Activated CD4-positive, alpha-beta T cell treated with anti-CD3 and anti-CD28 coated beads, Interleukin-2, amount 50 U/mL, for 48 hours (primary cell): ENCODE results near the gene TM9SF3.
"Not testable (repeated sequence)": the region's sequence is repeated elsewhere in the genome, so short reads cannot be mapped to it uniquely, and the experiment has no call there.

Source experiments
- DNase-seq, 2 experiments: peaks; one replicate each; pipeline ENCODE4 v3.0.0-alpha.2; 2020

Gene TM9SF3

DNA sequence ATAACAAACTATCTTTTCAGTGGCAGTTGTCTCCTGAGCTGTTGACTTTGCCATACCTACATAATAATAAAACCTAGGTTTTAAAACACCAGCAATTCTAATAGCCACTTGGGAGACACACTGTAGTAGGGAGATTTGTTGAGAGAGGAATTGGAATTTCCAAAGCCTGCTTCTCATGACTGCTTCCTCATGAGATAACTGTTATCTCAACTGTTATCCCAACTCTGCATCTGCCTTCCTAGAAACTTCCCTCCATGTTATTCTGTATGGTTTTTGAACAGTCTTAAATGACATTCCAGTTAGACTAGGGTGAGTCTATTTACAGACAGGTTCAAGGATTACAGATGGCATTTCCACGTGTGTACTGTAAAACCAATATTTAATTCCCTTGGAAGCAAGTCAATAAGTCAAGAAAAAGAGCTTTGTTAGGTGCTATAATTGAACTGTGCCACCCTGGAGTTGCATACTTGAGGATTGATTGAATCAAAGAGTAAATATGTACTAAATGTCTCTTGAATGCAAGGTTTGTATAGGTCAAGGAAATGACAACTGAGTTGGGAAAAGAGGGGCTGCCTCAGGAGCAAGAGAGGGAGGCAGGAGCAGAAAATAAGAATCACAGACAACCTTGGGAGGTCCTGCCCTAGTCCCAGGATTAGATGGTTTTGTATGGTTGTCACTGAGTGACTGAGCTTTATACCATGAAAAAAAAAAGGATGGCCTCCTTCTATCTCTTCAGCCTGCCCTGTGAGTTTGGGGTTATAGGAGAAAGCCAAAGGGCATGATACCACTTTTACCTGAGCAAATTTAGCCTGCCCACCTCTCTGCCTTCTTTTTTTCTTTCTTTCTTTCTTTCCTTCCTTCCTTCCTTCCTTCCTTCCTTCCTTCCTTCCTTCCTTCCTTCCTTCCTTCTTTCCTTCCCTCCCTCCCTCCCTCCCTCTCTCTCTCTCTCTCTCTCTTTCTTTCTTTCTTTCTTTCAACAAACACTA, 9.9 kb upstream of the TM9SF3 start:
- DNase-seq: no peak

DNA sequence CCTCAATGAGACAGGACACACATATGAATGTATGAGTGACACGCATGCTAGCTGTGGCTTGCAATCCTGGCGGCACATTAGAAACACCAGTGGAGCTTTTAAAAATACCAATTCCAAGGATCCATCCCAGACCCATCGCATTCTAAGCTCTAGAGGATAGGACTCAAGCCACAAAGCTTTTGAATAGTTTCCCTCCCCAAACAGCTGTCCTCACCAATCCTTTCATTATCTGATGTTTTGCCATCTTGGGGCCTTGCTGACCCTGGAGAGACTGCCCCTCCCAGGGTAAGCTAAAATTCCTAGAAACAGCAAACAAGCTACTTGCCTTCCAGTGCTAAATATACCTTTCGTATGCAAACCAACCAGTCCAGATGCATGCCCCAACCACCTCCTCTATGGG, 8.9 kb upstream of the TM9SF3 start:
- DNase-seq: no peak

DNA sequence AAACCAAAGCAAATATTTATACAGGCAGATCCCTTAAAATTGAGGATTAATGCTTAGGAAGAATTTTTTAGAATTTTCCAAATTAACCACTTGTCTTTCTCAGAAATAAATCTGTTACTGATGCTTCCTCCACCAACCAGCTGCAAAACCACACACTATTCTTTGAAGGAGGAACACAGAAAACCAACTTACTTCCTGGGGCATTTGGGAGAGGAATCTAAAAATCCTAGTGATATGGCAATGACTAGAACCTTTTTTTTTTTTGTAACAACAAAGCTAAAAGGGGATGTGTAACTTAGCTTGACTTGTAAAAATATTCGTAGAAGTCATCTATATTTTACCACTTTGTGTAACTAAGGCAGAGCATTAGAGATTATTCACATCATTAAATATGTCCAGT, 5.1 kb upstream of the TM9SF3 start:
- DNase-seq: no peak

DNA sequence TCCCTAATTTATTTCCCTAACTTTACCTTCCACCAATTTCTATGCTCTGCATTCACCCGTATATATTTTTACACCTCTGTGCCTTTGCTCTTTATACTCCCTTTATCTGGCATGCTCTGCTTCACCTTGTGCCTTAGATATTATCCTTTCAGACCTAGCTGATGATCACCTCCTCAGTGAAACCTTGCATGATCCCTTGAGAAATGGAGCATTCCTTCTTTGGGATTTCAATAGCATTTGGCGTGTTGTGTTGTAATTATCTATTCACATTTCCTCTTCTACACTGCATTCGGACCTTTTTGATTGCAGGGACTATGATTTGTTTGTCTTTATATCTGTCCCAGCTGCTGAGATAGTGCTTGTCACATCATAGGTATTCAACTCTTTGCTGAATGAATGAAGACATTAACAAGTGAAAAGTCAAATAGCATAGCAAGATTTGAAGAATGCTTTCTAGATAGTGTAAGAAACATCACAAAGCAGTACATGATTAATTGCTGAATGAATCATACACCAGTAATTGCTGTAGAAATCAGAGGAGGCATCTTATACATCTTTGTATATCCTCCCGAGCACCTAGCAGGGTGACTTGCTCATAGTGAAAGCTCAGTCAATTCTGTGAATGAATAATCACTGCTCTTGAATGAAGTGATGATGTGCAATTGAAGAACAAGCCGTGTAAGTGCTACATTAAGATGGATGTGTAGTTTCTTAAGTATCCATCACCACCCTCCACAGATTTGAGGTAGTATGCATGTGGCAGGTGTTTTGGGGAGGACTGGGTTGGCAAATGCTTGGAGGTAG, 2.0 kb upstream of the TM9SF3 start:
- peak; percentile 3 to 22 for DNase-seq

DNA sequence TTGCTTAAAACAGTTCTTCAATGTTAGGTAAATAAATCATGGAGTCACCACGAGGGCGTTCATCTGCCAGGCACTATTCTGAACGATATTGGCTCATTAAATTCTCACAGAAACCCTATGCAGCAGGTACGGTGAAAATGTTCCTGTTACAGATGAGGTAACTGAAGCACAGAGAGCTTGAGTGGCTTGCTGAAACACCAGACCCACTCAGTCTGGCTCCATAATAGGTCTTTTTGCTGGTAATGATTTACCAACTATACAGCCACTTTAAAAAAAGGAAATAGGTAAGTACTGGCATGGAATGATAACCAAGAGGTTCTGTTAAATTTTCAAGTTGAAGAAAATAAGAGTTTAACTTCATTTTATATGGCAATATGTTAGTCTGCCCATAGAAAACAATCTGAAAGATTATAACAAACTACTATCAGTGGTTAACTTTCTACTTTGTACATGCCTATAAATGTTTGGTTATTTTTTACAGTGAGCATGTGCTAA, 1.3 kb upstream of the TM9SF3 start:
- no peak for DNase-seq

DNA sequence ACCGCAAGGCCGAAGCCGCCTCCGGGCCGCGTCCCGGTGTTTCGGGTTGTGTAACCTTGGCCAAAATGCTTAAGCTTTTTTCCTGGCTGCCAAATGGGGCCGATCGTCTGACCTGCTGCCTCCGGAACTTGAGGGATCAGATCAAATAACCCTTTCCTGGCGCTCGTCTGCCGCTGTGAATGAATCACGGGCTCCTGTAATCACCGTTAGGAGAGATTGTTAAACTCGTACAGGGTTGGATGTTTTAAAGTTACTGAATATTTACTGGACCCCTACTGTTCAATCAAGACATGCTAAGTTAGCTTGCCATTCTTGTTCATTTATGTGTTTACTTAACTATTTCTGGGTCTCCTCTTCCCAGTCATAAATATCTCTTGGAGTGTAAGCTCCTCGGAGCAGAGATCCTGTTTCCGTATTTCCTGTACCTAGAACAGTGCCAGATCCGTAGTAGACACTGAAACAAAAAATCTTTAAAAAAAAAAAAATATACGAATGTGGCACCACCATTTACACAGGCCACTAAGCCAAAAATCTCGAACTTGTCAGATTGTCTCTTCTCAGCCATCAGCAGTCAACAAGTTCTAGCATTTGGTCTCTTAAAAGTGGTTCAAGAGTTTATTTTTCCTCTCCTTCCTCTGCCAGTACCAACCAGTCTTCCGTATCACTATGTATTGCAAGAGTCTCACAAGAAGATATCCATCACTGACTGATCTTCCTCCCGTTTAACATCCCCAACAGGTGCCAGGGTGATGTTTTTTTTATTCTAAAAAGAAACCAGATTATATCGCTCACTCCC, 650 bp upstream of the TM9SF3 start:
- DNase-seq: peak; percentile 48 to 53

DNA sequence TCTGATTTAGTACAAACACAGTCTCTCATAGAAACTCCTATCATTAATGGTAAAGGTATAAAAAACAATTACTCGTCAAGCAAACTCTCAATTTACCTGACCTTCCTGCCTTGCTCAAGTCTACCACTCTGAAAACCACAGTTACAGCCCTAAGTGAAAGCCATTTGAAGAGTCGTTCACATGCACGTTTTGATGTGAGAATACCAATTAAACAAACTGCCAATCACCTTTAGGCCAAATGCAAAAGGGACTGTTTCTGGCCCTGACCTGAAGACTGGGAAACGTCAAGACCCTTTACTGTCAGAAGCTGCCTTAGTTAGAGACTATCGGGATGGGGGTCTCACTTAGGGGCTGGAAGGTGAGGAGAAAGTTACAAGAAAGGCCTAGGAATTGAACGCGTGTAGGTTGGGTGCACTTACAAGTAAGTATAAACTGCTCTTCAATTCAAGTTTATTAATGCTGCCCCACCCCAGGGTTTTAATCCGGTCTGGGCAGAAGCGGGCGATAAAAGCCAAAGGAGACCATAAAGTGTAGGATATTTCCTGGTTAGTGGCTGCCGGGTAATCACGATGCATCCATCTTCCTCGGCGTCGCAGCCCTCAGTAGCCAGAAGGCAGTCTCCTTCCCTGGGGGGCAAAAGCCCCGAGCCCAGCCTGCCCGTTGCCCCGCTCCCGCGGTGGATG, 935 bp downstream of the TM9SF3 start:
- DNase-seq: no peak

DNA sequence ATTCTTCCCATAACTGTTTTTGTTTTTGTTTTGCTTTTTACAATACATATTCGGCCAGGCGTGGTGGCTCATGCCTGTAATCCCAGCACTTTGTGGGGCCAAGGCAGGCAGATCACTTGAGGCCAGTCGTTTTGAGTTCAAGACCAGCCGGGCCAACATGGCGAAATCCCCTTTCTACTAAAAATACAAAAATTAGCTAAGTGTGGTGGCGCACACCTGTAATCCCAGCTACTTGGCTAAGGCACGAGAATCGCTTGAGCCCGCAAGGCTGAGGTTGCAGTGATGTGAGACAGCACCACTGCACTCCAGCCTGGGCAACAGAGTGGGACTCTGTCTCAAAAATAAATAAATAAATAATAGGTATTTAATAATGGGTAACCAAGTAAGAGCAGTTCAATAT, 2.3 kb downstream of the TM9SF3 start:
- DNase-seq: no peak

DNA sequence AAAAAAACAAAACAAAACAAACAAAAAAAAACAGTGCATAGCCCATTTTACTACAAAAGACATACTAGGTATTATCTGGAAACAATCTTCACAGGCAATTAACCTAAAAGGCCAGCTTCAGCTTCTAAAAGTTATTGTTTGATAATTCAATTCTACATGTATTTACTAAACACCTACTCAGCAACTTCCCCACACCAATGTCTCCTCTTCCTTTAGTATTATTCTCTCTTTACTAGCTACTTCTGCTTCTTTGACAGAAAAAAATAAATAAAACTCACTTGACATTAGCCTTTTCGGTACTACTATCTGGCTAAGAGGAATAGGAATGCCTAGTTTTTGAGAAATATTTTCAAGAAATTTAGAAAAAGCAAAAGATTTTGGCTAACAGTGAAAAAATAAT, 2.8 kb downstream of the TM9SF3 start:
- DNase-seq: no peak

DNA sequence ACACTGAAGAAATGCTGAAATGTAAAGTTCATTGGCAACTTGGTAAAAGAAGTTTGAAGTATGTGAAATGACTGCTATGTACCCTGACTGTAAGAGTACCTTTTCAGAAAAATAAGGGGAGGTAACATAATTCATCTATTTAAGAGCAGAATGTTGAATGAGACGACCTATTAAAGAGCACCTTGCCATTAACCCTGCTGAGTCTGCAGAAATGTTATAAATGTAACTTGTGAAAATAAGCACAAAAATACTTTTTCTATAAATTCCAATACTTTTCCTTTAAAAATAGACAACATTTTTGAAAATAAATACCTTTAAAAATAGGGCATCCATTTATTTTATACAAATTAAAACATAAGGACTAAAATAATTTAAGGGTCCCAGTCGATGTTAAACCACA, 7.7 kb downstream of the TM9SF3 start:
- DNase-seq: no peak

DNA sequence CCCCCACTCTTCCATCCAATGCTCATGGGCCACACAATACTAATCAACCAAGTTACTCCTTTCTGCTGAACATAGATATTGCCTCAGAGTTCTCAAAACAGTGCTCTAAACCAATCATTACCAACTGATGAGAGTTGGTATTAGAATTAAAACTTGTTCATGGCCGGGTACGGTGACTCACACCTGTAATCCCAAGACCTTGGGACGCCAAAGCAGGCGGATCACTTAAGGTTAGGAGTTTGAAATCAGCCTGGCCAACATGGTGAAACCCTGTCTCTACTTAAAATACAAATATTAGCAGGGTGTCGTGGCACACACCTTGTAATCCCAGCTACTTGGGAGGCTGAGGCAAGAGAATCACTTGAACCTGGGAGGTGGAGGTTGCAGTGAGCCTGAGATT, 8.2 kb downstream of the TM9SF3 start:
- DNase-seq: no peak

DNA sequence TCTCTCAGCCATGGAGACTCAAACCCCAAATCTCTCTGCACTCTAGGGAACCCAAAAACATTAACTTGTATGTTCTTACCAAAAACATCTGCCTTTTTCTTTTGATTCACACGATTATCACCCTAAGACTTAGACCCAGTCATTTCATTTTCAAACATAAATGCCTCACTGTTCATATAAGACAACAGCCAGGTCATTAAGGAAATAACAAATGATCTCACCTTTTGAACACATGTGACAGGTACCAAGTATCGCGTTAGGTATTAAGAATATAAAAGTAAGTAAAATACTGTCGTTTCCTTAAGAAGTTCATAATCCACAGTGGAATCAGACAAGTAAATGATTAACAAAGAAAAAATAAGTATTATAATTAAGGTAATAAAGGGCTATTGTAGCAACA, 8.8 kb downstream of the TM9SF3 start:
- DNase-seq: no peak

DNA sequence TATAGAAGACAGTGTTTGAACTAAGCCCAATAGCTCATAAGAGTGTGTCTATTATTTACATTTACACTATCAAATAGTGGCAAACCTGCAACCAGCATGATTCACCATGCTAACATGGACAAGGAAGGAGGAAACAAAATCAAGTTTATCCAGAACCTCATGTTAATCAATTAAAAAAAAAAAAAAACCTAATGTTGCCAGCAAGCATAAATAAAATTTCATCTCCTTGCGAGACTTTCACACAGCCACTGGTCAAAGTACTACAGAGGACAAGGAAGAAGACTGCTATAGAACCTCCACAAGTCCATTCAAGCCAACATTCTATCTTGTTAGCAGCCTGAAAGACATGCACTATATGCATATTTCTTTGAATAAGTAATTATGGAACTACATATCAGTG, 9.7 kb downstream of the TM9SF3 start:
- DNase-seq: no peak

DNA sequence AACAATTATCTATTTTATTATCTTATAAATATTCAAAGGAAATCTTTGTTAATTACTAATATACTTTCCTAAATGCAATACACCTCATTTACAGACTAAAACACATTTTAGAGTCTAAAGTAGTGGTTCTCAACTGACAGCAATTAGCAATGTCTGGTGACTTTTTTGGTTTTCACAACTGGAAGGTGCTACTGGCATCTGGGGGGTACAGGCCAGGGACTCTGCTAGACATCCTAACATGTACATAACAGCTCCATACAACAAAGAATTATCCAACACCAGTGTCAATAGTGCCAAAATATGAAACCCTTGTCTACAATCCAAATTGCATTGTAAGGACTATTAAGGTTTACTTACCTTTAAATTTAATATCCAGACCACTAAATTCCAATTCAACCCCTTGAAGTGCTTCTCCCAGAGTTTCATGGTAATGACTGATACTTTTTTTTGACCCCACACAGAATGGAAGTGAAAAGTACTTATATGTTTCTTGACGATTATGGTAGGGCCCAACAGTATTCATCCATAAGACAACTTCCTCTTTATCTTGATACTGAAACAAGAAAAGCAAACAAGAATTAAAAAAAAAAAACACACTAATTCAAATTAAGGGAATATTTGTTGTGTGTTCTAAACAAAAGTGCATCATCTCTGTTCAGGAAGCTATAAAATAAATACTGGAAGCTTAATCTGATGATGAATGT, 10.4 kb downstream of the TM9SF3 start:
- no peak for DNase-seq

DNA sequence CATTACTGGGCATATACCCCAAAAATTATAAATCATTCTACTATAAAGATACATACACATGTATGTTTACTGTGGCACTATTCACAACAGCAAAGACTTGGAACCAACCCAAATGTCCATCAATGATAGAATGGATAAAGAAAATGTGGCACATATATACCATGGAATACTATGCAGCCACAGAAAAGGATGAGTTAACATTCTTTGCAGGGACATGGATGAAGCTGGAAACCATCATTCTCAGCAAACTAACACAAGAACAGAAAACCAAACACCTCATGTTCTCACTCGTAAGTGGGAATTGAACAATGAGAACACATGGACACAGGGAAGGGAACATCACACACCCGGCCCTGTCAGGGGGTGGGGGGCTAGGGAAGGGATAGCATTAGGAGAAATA, 12.2 kb downstream of the TM9SF3 start:
- DNase-seq: not testable (repeated sequence)

DNA sequence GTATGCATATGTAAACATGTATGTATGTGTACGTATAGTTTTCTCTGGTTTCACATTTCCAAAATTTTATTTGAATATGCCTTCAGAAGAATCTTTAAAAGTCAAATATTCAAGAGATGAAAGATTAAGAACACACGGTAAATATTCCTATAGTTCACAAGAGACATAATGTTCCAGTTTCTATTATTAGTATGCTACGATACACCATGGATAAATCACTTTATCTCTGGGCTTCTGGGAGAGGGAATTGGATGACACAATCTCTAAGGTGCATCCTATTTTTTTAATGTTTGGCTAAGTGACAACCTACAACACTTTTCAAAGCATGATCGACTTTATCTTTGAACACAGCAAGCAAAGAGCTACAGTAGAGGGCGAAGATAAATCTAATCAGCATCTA, 13.8 kb downstream of the TM9SF3 start:
- no peak for DNase-seq

DNA sequence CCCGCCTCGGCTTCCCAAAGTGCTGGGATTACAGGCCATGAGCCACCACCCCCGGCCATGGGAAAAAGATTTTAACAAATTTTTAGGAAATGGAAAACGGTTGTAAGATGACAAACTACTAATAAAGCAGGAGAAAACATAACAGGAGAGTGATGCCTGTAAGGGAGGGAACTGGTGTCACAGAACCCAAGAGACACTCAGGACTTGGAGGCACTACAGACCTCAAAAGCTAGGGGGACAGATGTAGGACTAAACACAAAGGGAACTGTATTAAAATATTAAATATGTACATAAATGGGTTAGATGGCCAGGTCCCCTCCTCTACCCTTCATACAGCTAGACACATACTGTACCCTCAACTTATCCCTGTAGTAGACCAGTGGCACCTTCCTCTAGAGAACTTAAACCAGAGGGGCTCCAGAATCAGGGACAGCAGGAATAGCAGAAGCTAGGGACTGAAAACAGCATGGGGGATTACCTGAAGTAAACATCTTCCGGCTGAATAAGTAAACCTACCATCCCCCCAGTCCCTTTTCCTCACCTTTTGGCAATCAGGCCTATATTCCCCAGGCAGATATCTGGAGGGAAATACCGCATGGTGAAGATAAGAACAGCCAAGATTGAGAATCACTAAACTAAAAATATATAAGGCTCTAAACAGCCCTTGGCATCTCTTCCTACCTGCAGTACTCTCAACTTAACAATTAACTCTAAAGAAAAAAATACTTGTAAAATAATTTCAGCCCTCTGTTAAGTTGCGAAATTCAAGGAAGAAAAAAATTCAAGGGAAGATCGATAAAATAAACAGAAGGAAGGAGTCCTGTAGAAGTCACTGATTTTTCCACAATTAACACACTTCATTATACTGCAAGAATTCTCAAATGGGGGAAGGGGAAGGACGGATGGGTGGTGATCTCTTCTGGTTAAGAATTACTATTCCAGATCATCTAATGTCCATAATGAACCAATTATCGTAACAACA, 15.5 kb downstream of the TM9SF3 start:
- no peak for DNase-seq

DNA sequence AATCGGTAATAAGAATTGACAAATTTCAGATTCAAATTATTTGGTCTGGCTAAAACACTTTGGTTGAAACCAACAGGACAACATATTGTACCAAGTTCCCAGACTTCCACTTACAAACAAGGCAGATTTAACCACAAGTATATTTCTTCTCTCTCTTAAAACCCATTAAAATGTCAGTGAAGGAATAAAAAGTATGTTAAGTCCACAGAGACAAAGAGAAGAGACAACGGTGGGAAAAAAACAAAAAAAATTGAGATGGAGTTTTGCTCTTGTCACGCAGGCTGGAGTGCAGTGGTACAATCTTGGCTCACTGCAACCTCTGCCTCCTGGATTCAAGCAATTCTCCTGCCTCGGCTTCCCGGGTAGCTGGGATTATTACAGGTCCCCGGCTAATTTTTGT, 16.3 kb downstream of the TM9SF3 start:
- no peak for DNase-seq

DNA sequence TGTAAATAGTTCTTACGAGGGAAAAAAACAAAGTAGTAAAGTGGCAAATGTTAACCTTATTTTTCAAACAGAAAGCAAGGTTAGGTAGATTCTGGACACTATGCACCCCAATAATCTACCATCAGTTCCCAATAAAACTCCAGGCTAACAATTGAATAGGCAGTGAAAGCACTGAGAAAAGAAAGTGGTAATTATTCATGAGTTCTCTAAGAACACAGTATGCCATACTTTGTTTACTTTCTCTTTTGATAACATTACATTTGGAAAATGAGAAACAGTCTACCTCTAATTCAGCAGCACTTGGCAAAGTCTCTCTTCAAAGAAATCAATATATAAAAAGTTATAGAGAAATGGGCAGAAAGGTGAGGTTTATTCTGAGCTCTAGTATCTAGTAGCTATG, 18.4 kb downstream of the TM9SF3 start:
- DNase-seq: no peak

DNA sequence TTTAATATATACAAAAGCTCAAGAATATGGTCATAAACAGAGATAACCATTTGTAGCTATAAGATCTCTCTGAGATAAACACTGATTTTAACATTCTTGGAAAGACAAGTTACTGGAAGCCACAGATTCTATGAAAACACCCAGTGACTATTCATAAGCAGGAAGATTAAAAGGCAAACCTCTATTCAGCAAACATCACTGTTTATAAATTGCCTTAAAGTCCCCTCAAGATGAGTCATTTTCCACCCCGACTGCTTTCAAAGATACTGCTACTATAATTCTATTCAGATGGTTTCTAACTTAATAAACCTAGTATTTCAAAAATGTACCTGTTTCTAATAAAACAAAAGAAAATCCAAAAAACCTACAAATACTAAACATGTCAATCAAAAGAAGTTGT, 21.0 kb downstream of the TM9SF3 start:
- DNase-seq: no peak
